ENCODE data around the gene HOXD3.

The HOXD3 gene
- total RNA-seq, result 0 to 0.08 (median 0) reads per million in 18 experiments

GRCh38 chr2:176156807-176157498 lies at the start of gene HOXD3:
Gene HOXD3 (plus strand): TSS chr2:176157307. CDS start chr2:176169115, 11,808 bp downstream.
- no peak for DNase-seq

- no peak for DNase-seq
These were observed 49.4 kb upstream of the HOXD3 start for GRCh38 chr2:176107731-176108181.

- no peak for DNase-seq
These were observed 47.8 kb upstream of the HOXD3 start for GRCh38 chr2:176109192-176109901.

GRCh38 chr2:176109946-176110345 lies 47.2 kb upstream of the HOXD3 start:
- no peak for DNase-seq

GRCh38 chr2:176110415-176111308 lies 46.4 kb upstream of the HOXD3 start:
- no peak for DNase-seq

- DNase-seq, result peak in 1 of 2 donors; percentile 18
These were observed 45.8 kb upstream of the HOXD3 start for GRCh38 chr2:176111309-176111663.

GRCh38 chr2:176111846-176112374 lies 45.2 kb upstream of the HOXD3 start:
- no peak for DNase-seq

- no peak for DNase-seq
These were observed 44.5 kb upstream of the HOXD3 start for GRCh38 chr2:176112375-176113302.

GRCh38 chr2:176114120-176114929 lies 42.8 kb upstream of the HOXD3 start:
- no peak for DNase-seq

GRCh38 chr2:176114930-176115625 lies 42.0 kb upstream of the HOXD3 start:
- DNase-seq, result no peak

- DNase-seq, result no peak
These were observed 41.0 kb upstream of the HOXD3 start, which contains the start of gene HOXD10 for GRCh38 chr2:176115883-176116813. Gene HOXD10 (plus strand): TSS chr2:176116778. CDS start chr2:176116834, 56 bp downstream.

GRCh38 chr2:176117162-176117822 lies 39.8 kb upstream of the HOXD3 start:
- no peak for DNase-seq

GRCh38 chr2:176117823-176118371 lies 39.2 kb upstream of the HOXD3 start:
- no peak for DNase-seq

GRCh38 chr2:176118601-176119339 lies 38.3 kb upstream of the HOXD3 start:
- peak in 1 of 2 donors; percentile 27 for DNase-seq

- DNase-seq, result no peak
These were observed 36.5 kb upstream of the HOXD3 start for GRCh38 chr2:176120364-176121189.
